ENCODE measurements around the gene TRABD.

- TF ChIP-seq POLR2A (IDR thresholded peaks at IDR 0.05) = no peak
- TF ChIP-seq CTCF (IDR thresholded peaks at IDR 0.05) = no peak
- no peak for TF ChIP-seq EP300 (IDR thresholded peaks at IDR 0.05)
These were observed at the start of gene TRABD for GRCh38 chr22:50185375-50186087.
